HS-5 (cell line): Measurements from ENCODE around the gene CEACAM4.
"Not testable (repeated sequence)": the region's sequence is repeated elsewhere in the genome, so short reads cannot be mapped to it uniquely, and the experiment has no call there.

ENCODE experiments used
- DNase-seq: peaks from one replicate; pipeline ENCODE4 v3.0.0-alpha.2; 2012; ENCODE audit warnings: low read depth

The CEACAM4 gene

GRCh38 chr19:41626877-41627276, at the start of gene CEACAM4:
Gene CEACAM4 (minus strand): TSS chr19:41627074. CDS start chr19:41626963, 111 bp downstream.
- DNase-seq = no peak

- DNase-seq = no peak
Observed at GRCh38 chr19:41671486-41671885, 44.6 kb upstream of the CEACAM4 start.

- DNase-seq = no peak
Observed at GRCh38 chr19:41670755-41671154, 43.9 kb upstream of the CEACAM4 start.

GRCh38 chr19:41668315-41668714, 41.4 kb upstream of the CEACAM4 start:
- DNase-seq = no peak

DNA sequence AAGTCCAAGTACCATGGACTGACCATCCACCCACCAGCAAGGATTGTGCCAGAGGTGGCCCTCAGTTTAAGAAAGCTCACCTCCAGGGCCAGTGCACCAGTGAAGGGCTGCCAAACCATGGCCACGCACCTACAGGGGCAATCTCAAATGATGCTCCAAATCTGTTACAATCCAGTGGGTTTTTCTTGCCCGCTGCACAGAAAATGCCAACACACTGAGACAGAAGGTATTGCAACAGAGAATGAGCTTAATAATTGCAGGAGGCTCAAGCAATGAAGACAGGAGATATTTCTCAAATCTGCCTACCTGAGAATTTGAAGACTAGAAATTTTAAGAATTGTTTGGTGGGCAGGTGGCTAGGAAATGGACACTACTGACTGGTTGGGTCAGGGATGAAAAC, 39.2 kb upstream of the CEACAM4 start:
- no peak for DNase-seq

GRCh38 chr19:41657157-41657556, 30.3 kb upstream of the CEACAM4 start:
- no peak for DNase-seq

DNA sequence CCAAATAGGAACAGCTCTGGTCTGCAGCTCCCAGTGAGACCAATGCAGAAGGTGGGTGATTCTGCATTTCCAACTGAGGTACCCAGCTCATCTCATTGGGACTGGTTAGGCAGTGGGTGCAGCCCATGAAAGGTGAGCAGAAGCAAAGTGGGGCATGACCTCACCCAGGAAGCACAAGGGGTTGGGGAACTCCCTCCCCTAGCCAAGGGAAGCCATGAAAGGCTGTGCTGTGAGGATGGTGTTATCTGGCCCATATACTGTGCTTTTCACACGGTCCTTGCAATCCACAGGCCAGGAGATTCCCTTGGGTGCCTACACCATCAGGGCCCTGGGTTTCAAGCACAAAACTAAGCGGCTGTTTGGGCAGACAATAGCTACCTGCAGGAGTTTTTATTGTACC, 29.9 kb upstream of the CEACAM4 start:
- DNase-seq = not testable (repeated sequence)

DNA sequence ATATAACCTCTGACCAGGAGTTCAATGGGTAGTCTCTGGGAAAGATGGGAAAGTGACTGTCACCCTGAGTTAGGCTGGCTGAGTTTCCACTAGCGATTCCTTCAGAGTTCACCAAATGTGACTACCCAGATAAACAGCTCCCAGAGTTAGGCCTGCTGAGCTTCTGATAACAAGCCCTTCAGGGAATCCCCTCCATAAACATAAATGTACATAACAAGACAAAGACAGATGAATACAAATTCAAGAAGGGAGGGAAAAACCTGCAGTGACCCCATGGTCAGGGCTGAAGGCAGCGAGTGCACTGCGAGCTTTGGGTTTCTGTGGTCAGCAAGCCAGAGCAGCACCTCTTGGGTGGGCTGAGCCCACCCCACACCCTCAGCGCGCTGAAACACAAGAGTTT, 25.4 kb upstream of the CEACAM4 start:
- DNase-seq = no peak

- no peak for DNase-seq
Observed at GRCh38 chr19:41649827-41650226, 23.0 kb upstream of the CEACAM4 start.

DNA sequence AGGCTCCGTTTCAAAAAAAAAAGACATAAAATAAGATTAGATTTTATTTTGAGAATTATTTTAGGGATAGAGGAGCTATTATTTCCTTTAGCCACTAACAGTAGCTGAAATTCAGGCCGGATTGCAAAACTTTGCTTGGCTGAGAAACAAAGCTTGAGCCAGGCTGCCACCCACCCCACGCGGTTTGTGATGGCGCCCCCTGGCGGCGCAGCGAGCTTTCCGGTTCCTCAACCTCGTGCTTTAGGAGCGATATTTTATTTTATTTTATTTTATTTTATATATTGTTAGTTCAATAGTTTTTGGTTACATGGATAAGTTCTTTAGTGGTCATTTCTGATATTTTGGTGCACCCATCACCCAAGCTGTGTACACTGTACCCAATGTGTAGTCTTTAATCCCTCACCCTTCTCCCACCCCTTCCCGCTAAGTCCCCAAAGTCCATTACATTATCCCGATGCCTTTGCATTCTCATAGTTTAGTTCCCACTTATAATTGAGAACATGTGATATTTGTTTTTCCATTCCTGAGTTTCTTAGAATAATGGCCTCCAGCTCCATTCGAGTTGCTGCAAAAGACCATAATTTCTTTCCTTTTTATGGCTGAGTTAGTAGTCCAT, 19.8 kb upstream of the CEACAM4 start:
- DNase-seq = no peak

DNA sequence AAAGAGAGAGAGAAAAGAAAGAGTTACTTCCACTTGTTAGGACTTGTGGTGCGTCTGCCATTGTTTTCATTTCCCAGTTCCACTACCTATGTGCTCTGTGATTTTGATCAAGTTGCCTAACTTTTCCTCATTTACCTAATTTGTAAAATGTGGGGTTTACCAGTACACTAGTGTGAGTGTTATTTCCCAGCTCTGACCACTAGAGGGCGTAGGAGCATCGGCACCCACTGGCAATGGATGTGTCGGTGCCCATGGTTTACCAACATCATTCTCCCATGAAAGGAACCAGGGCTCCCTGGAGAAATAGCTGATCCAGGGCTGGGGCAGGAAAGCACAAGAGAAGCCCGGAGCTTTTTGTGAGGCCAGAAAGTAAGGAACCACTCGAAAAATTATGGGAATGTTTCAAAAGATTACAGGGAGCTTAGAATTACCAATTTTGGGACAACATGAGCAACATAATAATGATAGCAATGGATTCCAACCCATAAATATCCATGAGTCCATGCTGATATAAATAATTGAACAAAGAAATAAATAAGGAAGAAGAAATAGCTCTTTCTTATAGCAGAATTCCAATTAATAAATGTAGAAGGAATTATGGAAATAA, 15.1 kb upstream of the CEACAM4 start:
- peak; percentile 15 for DNase-seq

DNA sequence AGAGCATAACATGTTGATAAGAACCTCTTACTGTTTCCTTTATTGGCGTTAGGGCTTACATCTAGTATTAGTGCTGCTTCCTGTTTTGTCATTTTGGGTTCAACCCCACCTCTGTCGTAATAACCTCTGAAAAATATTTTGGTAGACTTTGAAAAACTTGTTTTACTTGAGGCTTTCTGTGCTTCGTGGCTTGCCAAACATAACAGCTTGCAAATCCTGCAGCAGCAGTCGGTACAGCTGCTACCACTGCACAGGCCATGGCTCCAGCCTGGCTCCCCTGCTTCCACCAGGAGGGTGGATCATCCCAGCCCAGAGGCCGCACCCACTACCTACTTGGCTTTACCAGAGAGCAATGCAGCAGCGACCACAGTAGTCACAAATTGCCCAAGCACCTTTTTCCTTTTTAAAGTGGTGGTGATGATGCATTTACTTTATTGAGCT, 11.8 kb upstream of the CEACAM4 start:
- DNase-seq = no peak

DNA sequence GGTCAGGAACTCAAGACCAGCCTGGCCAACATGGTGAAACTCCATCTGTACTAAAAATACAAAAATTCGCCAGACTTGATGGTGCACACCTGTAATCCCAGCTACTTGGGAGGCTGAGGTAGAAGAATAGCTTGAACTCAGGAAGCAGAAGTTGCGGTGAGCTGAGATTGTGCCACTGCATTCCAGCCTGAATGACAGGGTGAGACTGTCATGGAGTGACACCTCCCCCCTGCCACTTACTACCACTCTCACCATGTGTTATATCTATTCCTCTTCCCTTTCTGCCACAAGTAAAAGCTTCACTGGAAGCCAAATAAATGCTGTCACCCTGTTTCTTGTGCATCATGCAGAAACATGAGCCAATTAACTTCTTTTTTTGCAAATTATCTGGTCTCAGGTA, 10.6 kb upstream of the CEACAM4 start:
- no peak for DNase-seq

- DNase-seq = no peak
Observed at GRCh38 chr19:41627966-41628675, 1.2 kb upstream of the CEACAM4 start.

GRCh38 chr19:41626278-41626677, 596 bp downstream of the CEACAM4 start:
- no peak for DNase-seq

DNA sequence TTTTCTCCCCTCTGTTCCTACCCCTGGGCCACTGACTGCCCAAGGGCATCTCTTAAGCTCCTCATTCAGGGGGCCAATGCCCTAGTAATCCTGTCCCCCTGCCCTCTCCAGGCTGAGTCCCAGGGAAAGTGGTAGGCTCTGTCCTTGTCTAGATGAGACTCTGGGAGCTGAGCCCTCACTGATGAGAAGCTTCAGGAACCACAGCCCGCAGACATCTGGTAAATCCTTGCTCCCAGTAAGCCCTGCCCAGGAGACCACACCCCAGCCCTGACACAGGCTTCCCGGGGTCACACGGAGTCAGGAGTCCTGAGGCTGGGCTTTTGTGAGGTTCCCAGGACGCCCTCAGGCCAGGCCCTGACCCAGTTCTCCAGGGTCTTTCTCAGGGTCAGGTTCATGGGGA, 1.9 kb downstream of the CEACAM4 start:
- no peak for DNase-seq

DNA sequence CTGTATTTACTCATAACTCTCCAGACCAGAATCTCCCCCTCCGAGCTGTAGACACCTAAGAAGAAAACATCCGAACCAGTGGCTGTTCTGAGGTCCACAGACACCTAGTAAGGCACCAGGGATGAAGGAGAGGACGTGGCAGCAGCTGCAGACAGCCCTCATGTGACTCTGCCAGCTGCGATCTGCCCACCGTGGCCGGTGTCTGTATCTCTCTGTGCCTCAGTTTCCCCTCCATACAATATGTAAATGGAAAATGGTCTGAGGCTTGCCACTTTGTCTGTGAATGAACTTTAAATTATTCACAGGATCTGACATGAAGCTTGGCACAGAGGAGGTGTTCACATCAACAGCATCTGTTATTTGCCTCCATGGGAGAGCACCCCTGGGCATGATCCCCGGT, 2.4 kb downstream of the CEACAM4 start:
- DNase-seq = no peak

DNA sequence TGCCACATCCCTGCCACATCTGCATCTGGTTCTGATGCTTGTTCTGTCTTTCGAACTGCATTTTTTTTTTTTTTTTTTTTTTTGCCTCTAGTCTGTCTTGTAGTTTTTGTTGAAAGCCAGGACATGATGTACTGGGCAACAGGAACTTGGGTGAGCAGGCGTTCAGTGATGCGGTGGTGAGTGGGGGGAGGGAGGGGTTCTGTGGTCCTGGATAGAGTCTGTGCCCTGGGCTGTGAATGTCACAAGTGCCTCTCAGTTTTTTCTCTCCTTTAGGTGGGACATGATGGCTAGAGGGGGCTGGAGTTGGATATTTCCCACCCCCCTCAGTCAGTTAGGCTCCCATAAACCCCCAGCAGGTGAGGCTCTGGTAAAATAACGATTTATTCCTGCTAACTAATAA, 3.5 kb downstream of the CEACAM4 start:
- DNase-seq = no peak

- no peak for DNase-seq
Observed at GRCh38 chr19:41621654-41622053, 5.2 kb downstream of the CEACAM4 start.

GRCh38 chr19:41621226-41621625, 5.6 kb downstream of the CEACAM4 start:
- no peak for DNase-seq

GRCh38 chr19:41620171-41620570, 6.7 kb downstream of the CEACAM4 start:
- no peak for DNase-seq

GRCh38 chr19:41619018-41619556, 7.8 kb downstream of the CEACAM4 start:
- no peak for DNase-seq
